Karpas-422 (cell line): ENCODE measurements around the gene TTC21B. TPM values are rescaled to one million over a fixed set of nuclear protein-coding genes. Genes with fewer than 3 reads are reported as not detected.

Experiments used
- total RNA-seq: library from RNA; depleted of rRNA; stranded (reverse); fragments of >200 nt; shearing (Covaris generic); gene quantifications from 2 replicates; pipeline ENCODE4 v1.2.3, GENCODE V29; 2014; ENCODE audit warnings: low replicate concordance; rRNA removed

Gene TTC21B
- total RNA-seq, 1 experiment from 2014 or later: 47.8 TPM

Other genes with a start within 250 kb of the TTC21B start
- 0.94 and 3.0 TPM in 2 replicates for gene GALNT3, start 159.5 kb downstream of the TTC21B start, total RNA-seq
- gene SCN1A, start 174.2 kb upstream of the TTC21B start, total RNA-seq: not detected in 2 replicates